Natural killer cell (primary cell): ENCODE measurements around the gene PLEKHD1. TPM values are rescaled to one million over a fixed set of nuclear protein-coding genes. Genes with fewer than 3 reads are reported as not detected.

Source experiments
- ATAC-seq, 3 donors: fragments of 150-1000 bp in 2 of 3; fragments of 200-7000 bp in 1 of 3; cut with Tn5 transposase; 1 replicate in 1 of 3; 2 replicates in 2 of 3; pipeline ENCODE4 v1.10.0; 2021; ENCODE audit warnings: mild to moderate bottlenecking in 2 of 3, moderate library complexity in 2 of 3
- DNase-seq, 2 donors: peaks; one replicate each; pipeline versions ENCODE4 v3.0.0 to v3.0.0-alpha.2; 2013 to 2021; ENCODE audit warnings: mixed read lengths in 1 of 2
- H3K27ac ChIP-seq: one replicate; pipeline ENCODE4 v1.5.1; 2013; ENCODE audit warnings: mild to moderate bottlenecking, low read length
- H3K27me3 ChIP-seq: one replicate; pipeline ENCODE4 v1.6.1; 2013; ENCODE audit warnings: low read length; ENCODE audit not compliant: control insufficient read depth, insufficient read depth
- H3K36me3 ChIP-seq: one replicate; pipeline ENCODE4 v1.6.1; 2013; ENCODE audit warnings: low read length; ENCODE audit not compliant: control insufficient read depth, insufficient read depth
- H3K4me1 ChIP-seq: one replicate; pipeline ENCODE4 v1.6.1; 2013; ENCODE audit warnings: low read length; ENCODE audit not compliant: control insufficient read depth, insufficient read depth
- H3K4me3 ChIP-seq: one replicate; pipeline ENCODE4 v1.5.1; 2013; ENCODE audit warnings: low read length
- H3K9me3 ChIP-seq: one replicate; pipeline ENCODE4 v1.6.1; 2013; ENCODE audit warnings: low read length; ENCODE audit not compliant: control insufficient read depth, insufficient read depth
- H3K27ac Mint-ChIP-seq, 2 donors: one replicate each; pipeline ENCODE4 v1.8.0; 2022; ENCODE audit warnings: mild to moderate bottlenecking in 2 of 2, mixed read lengths in 2 of 2, moderate library complexity in 1 of 2
- H3K27me3 Mint-ChIP-seq, 2 donors: one replicate each; pipeline ENCODE4 v1.8.0; 2022; ENCODE audit warnings: low read depth in 2 of 2, mixed read lengths in 2 of 2
- H3K36me3 Mint-ChIP-seq: one replicate; pipeline ENCODE4 v1.8.0; 2022; ENCODE audit warnings: mixed read lengths
- H3K4me1 Mint-ChIP-seq, 2 donors: one replicate each; pipeline ENCODE4 v1.8.0; 2022; ENCODE audit warnings: mixed read lengths in 2 of 2
- H3K4me3 Mint-ChIP-seq: one replicate; pipeline ENCODE4 v1.8.0; 2022; ENCODE audit warnings: mild to moderate bottlenecking, moderate library complexity, mixed read lengths
- H3K9me3 Mint-ChIP-seq, 2 donors: one replicate each; pipeline ENCODE4 v1.8.0; 2022; ENCODE audit warnings: mixed read lengths in 2 of 2
- CTCF ChIP-seq: fragments of 200-600 bp; IDR thresholded peaks from one replicate; pipeline ENCODE4 v1.8.0; 2022; ENCODE audit warnings: antibody characterized with exemption
- WGBS: methylation state at CpG from one replicate; pipeline ENCODE4 v1.1.7; 2013; ENCODE audit warnings: missing lambda C conversion rate; ENCODE audit not compliant: insufficient coverage; 5-methylcytosine and 5-hydroxymethylcytosine counted together
- intact Hi-C: fragments of 100-400 bp; cut with micrococcal nuclease; formaldehyde crosslinking; loops from one replicate; pipeline ENCODE4 v1.14.2; 2022
- total RNA-seq, 4 donors: library from RNA; stranded (reverse); fragments of 120-200 nt in 1 of 4; gene quantifications; one replicate each; pipeline versions ENCODE4 v1.2.3 to v1.2.4, GENCODE V29; 2013 to 2022

Gene PLEKHD1
- total RNA-seq, 3 donors from 2014 or later (not counting 1 experiment from before 2014, with no cell fraction given), result 0.78 to 1.0 (median 0.93) TPM

DNA sequence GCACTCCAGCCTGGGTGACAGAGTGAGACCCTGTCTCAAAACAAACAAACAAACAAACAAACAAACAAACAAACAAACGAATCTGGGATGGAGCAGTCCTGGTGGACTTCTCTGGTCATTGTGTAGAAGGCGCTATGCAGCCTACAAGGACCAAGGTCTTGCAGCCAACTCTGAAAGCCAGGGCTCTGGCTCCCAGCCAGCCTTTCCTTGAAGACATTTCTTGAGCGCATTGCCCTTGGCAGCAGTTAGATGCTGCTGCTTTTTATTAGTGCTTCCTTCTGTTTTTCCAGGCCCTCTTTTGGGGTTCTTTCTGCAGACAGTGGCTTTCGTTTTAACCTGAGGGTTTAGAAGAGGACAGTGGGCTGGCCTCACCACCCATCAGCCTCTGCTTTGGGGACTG lies 70.0 kb downstream of the PLEKHD1 start:
- intact Hi-C loops, result no loop called here

GRCh38 chr14:69558774-69559173 lies 74.2 kb downstream of the PLEKHD1 start:
- 88% methylated on average over 4 of the region's 4 CpGs for WGBS
- Mint-ChIP-seq H3K4me1 (no peaks in the 10 kb centered on the region), H3K27ac (no peak overlapping the region), H3K9me3 (no peaks in the 10 kb centered on the region), H3K36me3 (no peaks in the 10 kb centered on the region), H3K27me3 (peaks cover 22 to 33% of the 10 kb centered on the region in 2 donors), H3K4me3 (no peak overlapping the region)
- Histone ChIP-seq H3K4me1 (no peaks in the 10 kb centered on the region), H3K4me3 (no peak overlapping the region), H3K9me3 (no peaks in the 10 kb centered on the region), H3K36me3 (no peaks in the 10 kb centered on the region), H3K27me3 (no peaks in the 10 kb centered on the region), H3K27ac (no peak overlapping the region)
- intact Hi-C loops, result no loop called here
- ATAC-seq (no peak), DNase-seq (no peak)
- no peak for TF ChIP-seq CTCF

More for the DNA sequence above, 70.0 kb downstream of the PLEKHD1 start:
- H3K36me3 Mint-ChIP-seq, result no peaks in the 10 kb centered on the region
- Histone ChIP-seq H3K9me3 (no peaks in the 10 kb centered on the region), H3K27ac (no peak overlapping the region), H3K4me3 (no peak overlapping the region), H3K27me3 (peaks cover 2% of the 10 kb centered on the region), H3K4me1 (no peaks in the 10 kb centered on the region), H3K36me3 (no peaks in the 10 kb centered on the region)
- H3K27me3 Mint-ChIP-seq, result peaks cover 24 to 42% of the 10 kb centered on the region in 2 donors
- no peak for DNase-seq
- no peak for TF ChIP-seq CTCF
- no peak overlapping the region for H3K4me3 Mint-ChIP-seq
- no peaks in the 10 kb centered on the region for H3K9me3 Mint-ChIP-seq
- no peak for ATAC-seq
- H3K4me1 Mint-ChIP-seq, result no peaks in the 10 kb centered on the region
- 58% methylated on average over 4 of the region's 4 CpGs for WGBS
- no peak overlapping the region for H3K27ac Mint-ChIP-seq

DNA sequence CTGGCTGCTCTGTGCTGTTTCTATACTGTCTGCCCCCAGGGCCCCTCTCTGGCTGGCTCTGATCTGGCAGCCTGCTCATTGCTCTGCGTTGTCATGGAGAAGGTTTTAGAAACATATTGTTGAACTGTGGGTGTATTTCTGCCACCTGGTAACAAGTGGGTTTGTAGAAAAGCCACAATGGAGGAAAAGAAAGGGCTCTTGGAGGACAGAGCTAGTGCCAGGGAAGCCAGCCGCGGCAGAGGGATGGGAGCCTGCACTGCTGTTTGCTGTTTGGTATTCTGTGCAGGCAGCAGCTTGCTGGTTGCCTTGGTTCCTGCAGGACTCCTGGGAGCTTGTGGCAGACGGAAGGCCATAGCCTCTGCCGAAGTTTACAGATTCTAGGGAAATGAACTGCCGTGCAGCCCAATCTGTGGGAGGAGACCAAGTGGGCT lies 75.1 kb downstream of the PLEKHD1 start:
- intact Hi-C loops, result no loop called here
- Mint-ChIP-seq H3K9me3 (no peaks in the 10 kb centered on the region), H3K4me1 (no peaks in the 10 kb centered on the region), H3K4me3 (no peak overlapping the region), H3K27ac (no peak overlapping the region), H3K27me3 (peaks cover 19 to 31% of the 10 kb centered on the region in 2 donors), H3K36me3 (no peaks in the 10 kb centered on the region)
- Histone ChIP-seq H3K27ac (no peak overlapping the region), H3K36me3 (no peaks in the 10 kb centered on the region), H3K4me1 (no peaks in the 10 kb centered on the region), H3K27me3 (no peaks in the 10 kb centered on the region), H3K4me3 (no peak overlapping the region), H3K9me3 (no peaks in the 10 kb centered on the region)
- DNase-seq, result no peak
- no peak for TF ChIP-seq CTCF
- no peak for ATAC-seq
- WGBS, result 51% methylated on average over 6 of the region's 6 CpGs

DNA sequence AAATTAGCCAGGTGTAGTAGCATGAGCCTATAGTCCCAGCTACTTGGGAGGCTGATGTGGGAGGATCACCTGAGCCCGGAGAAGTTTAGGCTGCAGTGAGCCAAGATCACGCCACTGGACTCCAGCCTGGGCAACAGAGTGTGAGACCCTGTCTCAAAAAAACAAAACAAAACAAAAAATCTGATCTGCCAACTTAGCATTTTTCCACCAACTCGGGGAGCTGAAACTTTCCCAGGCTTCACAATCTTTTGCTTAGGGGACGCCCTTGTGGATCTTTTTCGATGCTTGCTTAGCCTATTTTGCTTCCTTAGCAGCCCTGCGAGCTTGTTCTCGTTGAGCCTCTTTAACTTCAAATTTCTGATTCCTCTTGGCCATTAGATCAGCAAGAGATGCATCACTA lies 76.3 kb downstream of the PLEKHD1 start:
- H3K36me3 ChIP-seq, result no peaks in the 10 kb centered on the region
- no peak for ATAC-seq
- H3K36me3 Mint-ChIP-seq, result no peaks in the 10 kb centered on the region
- 88% methylated on average over 7 of the region's 7 CpGs for WGBS
- TF ChIP-seq CTCF, result no peak
- no peak overlapping the region for H3K27ac ChIP-seq
- no peaks in the 10 kb centered on the region for H3K27me3 ChIP-seq
- H3K9me3 Mint-ChIP-seq, result no peaks in the 10 kb centered on the region
- H3K27me3 Mint-ChIP-seq, result peaks cover 23 to 44% of the 10 kb centered on the region in 2 donors
- H3K4me1 Mint-ChIP-seq, result no peaks in the 10 kb centered on the region
- H3K9me3 ChIP-seq, result no peaks in the 10 kb centered on the region
- H3K27ac Mint-ChIP-seq, result no peak overlapping the region
- no peak for DNase-seq
- H3K4me3 Mint-ChIP-seq, result no peak overlapping the region
- no peaks in the 10 kb centered on the region for H3K4me1 ChIP-seq
- H3K4me3 ChIP-seq, result no peak overlapping the region
- intact Hi-C loops, result no loop called here
